HL-60 (cell line): ENCODE measurements around the gene MYO10.

Experiments used
- GABPA ChIP-seq: IDR thresholded peaks from 2 replicates; pipeline ENCODE4 v1.6.1; 2012; ENCODE audit warnings: low read depth
- POLR2AphosphoS5 ChIP-seq: IDR thresholded peaks from 2 replicates; pipeline ENCODE4 v1.6.1; 2012; ENCODE audit warnings: low read depth
- REST ChIP-seq: IDR thresholded peaks from 2 replicates; pipeline ENCODE4 v1.6.1; 2012; ENCODE audit warnings: low read depth; ENCODE audit not compliant: insufficient replicate concordance
- SPI1 ChIP-seq: IDR thresholded peaks from 2 replicates; pipeline ENCODE4 v1.6.1; 2012; ENCODE audit warnings: low read depth, mild to moderate bottlenecking, borderline replicate concordance
- TF ChIP-seq, protein P1 (sequence below): IDR thresholded peaks from one replicate; pipeline ENCODE4 v1.5.1; 2011; ENCODE audit warnings: low read length, control low read depth, inconsistent platforms; ENCODE audit not compliant: insufficient read depth

- TF ChIP-seq, protein P1, sequence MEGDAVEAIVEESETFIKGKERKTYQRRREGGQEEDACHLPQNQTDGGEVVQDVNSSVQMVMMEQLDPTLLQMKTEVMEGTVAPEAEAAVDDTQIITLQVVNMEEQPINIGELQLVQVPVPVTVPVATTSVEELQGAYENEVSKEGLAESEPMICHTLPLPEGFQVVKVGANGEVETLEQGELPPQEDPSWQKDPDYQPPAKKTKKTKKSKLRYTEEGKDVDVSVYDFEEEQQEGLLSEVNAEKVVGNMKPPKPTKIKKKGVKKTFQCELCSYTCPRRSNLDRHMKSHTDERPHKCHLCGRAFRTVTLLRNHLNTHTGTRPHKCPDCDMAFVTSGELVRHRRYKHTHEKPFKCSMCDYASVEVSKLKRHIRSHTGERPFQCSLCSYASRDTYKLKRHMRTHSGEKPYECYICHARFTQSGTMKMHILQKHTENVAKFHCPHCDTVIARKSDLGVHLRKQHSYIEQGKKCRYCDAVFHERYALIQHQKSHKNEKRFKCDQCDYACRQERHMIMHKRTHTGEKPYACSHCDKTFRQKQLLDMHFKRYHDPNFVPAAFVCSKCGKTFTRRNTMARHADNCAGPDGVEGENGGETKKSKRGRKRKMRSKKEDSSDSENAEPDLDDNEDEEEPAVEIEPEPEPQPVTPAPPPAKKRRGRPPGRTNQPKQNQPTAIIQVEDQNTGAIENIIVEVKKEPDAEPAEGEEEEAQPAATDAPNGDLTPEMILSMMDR = no peak
- no peak for TF ChIP-seq GABPA
- no peak for TF ChIP-seq POLR2AphosphoS5
- TF ChIP-seq REST = no peak
- peak; percentile 2; the same call in 1 of the 2 replicates for TF ChIP-seq SPI1
Observed at GRCh38 chr5:16612007-16612406, 324.1 kb downstream of the MYO10 start.
